HCT116 (cell line): ENCODE measurements around the gene BABAM2.

Source experiments
- CTCF ChIP-seq, 3 experiments: fragments of 200-600 bp in 1 of 3; sonication (generic) in 1 of 3; IDR thresholded peaks in 2 of 3; conservative IDR thresholded peaks in 1 of 3; 2 replicates each; pipeline ENCODE4 v1.5.1; 2012 to 2017; ENCODE audit warnings: low read depth in 2 of 3, low read length in 2 of 3, antibody characterized with exemption in 1 of 3, borderline replicate concordance in 1 of 3, control low read depth in 1 of 3, mild to moderate bottlenecking in 1 of 3, mixed read lengths in 1 of 3, mixed run types in 1 of 3, moderate library complexity in 1 of 3; ENCODE audit not compliant: insufficient read depth in 1 of 3
- ELF1 ChIP-seq: IDR thresholded peaks from 2 replicates; pipeline ENCODE4 v1.6.1; 2012; ENCODE audit warnings: low read depth, borderline replicate concordance
- EZH2 ChIP-seq: fragments of 200-600 bp; sonication (generic); IDR thresholded peaks from 2 replicates; pipeline ENCODE4 v1.6.1; 2017; ENCODE audit warnings: antibody characterized with exemption, mixed run types
- EZH2phosphoT487 ChIP-seq: fragments of 200-600 bp; IDR thresholded peaks from 2 replicates; pipeline ENCODE4 v1.6.1; 2018; ENCODE audit warnings: antibody characterized with exemption, borderline replicate concordance
- JUND ChIP-seq: IDR thresholded peaks from 2 replicates; pipeline ENCODE4 v1.6.1; 2012
- MAX ChIP-seq: IDR thresholded peaks from 2 replicates; pipeline ENCODE4 v1.6.1; 2012
- POLR2A ChIP-seq: IDR thresholded peaks from 2 replicates; pipeline ENCODE4 v1.7.0; 2011; ENCODE audit warnings: borderline replicate concordance; ENCODE audit not compliant: insufficient read depth, insufficient read length; ENCODE audit errors: extremely low read depth
- POLR2AphosphoS5 ChIP-seq: IDR thresholded peaks from 2 replicates; pipeline ENCODE4 v1.6.1; 2011; ENCODE audit warnings: mild to moderate bottlenecking, low read depth, low read length, moderate library complexity
- RAD21 ChIP-seq: IDR thresholded peaks from 2 replicates; pipeline ENCODE4 v1.6.1; 2012; ENCODE audit warnings: low read depth, mild to moderate bottlenecking
- REST ChIP-seq: IDR thresholded peaks from 2 replicates; pipeline ENCODE4 v1.6.1; 2012; ENCODE audit warnings: low read depth

- TF ChIP-seq POLR2A (no peak), CTCF (IDR thresholded peaks at IDR 0.05 in 2 of 3, conservative IDR thresholded peaks at IDR 0.05 in 1 of 3; ENCODE audit: borderline replicate concordance in 1 of 3, insufficient read depth in 1 of 3, low read depth in 2 of 3, low read length in 2 of 3) (no peak), EZH2 (no peak), REST (no peak), JUND (no peak), MAX (no peak), RAD21 (no peak), POLR2AphosphoS5 (no peak), EZH2phosphoT487 (no peak), ELF1 (no peak)
Measured at GRCh38 chr2:28150236-28150915, 259.8 kb downstream of the BABAM2 start.
